HG02642 (cell line): ENCODE data around the gene PPP1R37.
A peak's percentile ranks its signal among the peaks of the same experiment; 100 is the strongest.

Experiments used
- ATAC-seq: cut with Tn5 transposase; IDR thresholded peaks from one replicate; pipeline ENCODE4 v1.9.1; 2021; ENCODE audit warnings: mild to moderate bottlenecking; ENCODE audit not compliant: unreplicated experiment, poor library complexity

The PPP1R37 gene

GRCh38 chr19:45163751-45164460 lies 70.9 kb downstream of the PPP1R37 start:
- no peak for ATAC-seq

- peak; percentile 70 for ATAC-seq
Observed at GRCh38 chr19:45164577-45165335, 71.8 kb downstream of the PPP1R37 start.

GRCh38 chr19:45166723-45167252 lies 73.8 kb downstream of the PPP1R37 start:
- no peak for ATAC-seq

GRCh38 chr19:45168767-45169351 lies 75.9 kb downstream of the PPP1R37 start:
- no peak for ATAC-seq

GRCh38 chr19:45169602-45170001 lies 76.6 kb downstream of the PPP1R37 start:
- ATAC-seq, result no peak

- no peak for ATAC-seq
Observed at GRCh38 chr19:45170146-45171106, 77.4 kb downstream of the PPP1R37 start.

GRCh38 chr19:45171211-45171623 lies 78.2 kb downstream of the PPP1R37 start:
- no peak for ATAC-seq

GRCh38 chr19:45172173-45172572 lies 79.2 kb downstream of the PPP1R37 start:
- no peak for ATAC-seq

- ATAC-seq, result no peak
Observed at GRCh38 chr19:45172611-45173208, 79.7 kb downstream of the PPP1R37 start.

GRCh38 chr19:45173816-45174215 lies 80.8 kb downstream of the PPP1R37 start:
- ATAC-seq, result no peak

GRCh38 chr19:45175515-45176345 lies 82.8 kb downstream of the PPP1R37 start:
- no peak for ATAC-seq

- peak; percentile 7 for ATAC-seq
Observed at GRCh38 chr19:45177817-45178261, 84.9 kb downstream of the PPP1R37 start, which contains the start of gene TRAPPC6A. Gene TRAPPC6A, minus strand, starts transcription at chr19:45178237. Its CDS starts 19 bp downstream, at chr19:45178218.

GRCh38 chr19:45178262-45179071 lies 85.5 kb downstream of the PPP1R37 start, which contains the start of gene BLOC1S3:
Gene BLOC1S3, plus strand, starts transcription at chr19:45178784. Its CDS starts 513 bp downstream, at chr19:45179297.
- ATAC-seq, result peak; percentile 83

GRCh38 chr19:45179072-45179891 lies 86.3 kb downstream of the PPP1R37 start:
- ATAC-seq, result peak; percentile 6

GRCh38 chr19:45179892-45180370 lies 87.0 kb downstream of the PPP1R37 start:
- ATAC-seq, result no peak

GRCh38 chr19:45180936-45181335 lies 88.0 kb downstream of the PPP1R37 start:
- ATAC-seq, result no peak

GRCh38 chr19:45182758-45183157 lies 89.8 kb downstream of the PPP1R37 start:
- ATAC-seq, result no peak
